Fibroblast of peridontal ligament (primary cell): ENCODE measurements around the gene RPUSD1.
"Not testable (repeated sequence)": the region's sequence is repeated elsewhere in the genome, so short reads cannot be mapped to it uniquely, and the experiment has no call there.

Source experiments
- DNase-seq: peaks from one replicate; pipeline ENCODE4 v3.0.0-alpha.2; 2010; ENCODE audit errors: extremely low read depth

Gene RPUSD1

GRCh38 chr16:783404-784161, 4.6 kb downstream of the RPUSD1 start:
- no peak for DNase-seq

GRCh38 chr16:782766-783403, 5.3 kb downstream of the RPUSD1 start:
- no peak for DNase-seq

DNA sequence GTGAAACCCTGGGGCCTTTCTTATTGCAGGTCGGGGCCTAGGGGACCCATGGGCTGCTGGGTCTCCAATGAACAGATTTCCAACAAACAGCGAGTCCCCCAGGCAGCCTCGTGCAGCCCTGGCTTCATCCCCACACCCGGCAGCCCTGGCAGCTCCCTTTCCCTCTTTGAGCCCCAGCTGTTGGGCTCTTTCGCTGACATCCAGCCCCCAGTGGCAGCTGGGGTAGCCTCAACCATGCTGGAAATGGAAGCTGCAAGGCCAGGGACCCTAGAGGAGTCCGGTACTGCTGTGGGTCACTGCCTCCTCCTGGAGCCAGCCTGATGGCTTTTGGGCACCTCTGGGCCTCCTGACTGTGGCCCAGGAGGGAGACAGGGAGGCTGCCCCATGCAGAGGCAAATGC, 5.9 kb downstream of the RPUSD1 start:
- DNase-seq: no peak

- DNase-seq: no peak
Observed at GRCh38 chr16:781346-782010, 6.7 kb downstream of the RPUSD1 start.

GRCh38 chr16:780296-780695, 7.9 kb downstream of the RPUSD1 start:
- no peak for DNase-seq

GRCh38 chr16:779561-779960, 8.6 kb downstream of the RPUSD1 start:
- no peak for DNase-seq

DNA sequence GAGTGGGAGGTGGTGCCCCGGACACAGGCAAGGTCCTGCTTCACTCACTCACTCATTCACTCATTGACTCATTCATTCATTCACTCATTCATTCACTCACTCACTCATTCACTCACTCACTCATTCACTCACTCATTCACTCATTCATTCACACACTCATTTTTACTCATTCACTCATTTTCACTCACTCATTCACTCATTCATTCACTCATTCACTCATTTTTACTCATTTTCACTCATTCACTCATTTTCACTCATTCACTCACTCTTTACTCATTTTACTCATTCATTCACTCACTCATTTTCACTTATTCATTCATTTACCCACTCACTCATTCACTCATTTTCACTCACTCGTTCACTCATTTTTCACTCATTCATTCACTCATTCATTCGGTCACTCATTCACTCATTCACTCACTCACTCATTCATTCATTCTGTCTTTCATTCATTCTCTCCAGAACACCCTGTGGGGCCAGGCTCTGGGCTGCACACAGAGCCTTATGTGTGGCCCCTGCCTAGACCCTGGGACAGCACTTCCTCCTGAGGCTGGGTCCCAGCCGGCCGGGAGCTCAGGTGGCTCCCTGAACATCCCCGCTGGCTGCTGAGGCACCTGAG, 9.2 kb downstream of the RPUSD1 start:
- DNase-seq: no peak

DNA sequence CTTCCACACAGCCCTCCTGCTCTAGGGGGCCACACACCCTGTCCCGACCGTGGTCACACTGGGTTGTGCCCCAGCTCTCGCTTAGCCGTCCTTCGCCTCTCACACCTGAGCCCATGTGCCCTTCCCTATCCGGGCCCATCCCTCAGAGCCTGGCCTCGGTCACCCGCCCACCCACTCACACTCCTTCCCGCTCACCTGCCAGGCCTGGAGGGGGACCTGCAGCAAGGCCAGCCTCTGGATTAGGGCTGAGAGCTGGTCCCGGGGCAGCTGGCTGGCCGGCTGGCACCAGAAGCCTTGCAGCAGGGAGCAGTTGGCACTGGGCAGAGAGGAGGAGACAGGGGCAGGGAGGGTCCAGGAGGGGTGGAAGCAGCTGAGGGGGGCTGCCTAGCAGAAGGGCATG, 9.7 kb downstream of the RPUSD1 start:
- DNase-seq: no peak

GRCh38 chr16:777826-778225, 10.4 kb downstream of the RPUSD1 start:
- no peak for DNase-seq

DNA sequence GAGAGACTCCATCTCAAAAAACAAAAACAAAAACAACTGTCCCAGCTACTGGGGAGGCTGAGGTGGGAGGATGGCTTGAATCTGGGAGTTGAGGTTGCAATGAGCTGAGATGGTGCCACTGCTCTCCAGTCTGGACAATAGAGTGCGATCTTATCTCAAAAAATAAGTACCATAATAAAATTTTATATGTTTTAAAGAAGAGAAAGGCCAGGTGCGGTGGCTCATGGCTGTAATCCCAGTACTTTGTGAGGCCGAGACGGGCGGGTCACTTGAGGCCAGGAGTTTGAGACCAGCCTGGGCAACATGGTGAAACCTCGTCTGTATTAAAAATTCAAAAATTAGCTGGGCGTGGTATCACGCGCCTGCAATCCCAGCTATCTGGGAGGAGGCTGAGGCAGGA, 11.4 kb downstream of the RPUSD1 start:
- no peak for DNase-seq

GRCh38 chr16:776298-776697, 11.9 kb downstream of the RPUSD1 start:
- DNase-seq: not testable (repeated sequence)

DNA sequence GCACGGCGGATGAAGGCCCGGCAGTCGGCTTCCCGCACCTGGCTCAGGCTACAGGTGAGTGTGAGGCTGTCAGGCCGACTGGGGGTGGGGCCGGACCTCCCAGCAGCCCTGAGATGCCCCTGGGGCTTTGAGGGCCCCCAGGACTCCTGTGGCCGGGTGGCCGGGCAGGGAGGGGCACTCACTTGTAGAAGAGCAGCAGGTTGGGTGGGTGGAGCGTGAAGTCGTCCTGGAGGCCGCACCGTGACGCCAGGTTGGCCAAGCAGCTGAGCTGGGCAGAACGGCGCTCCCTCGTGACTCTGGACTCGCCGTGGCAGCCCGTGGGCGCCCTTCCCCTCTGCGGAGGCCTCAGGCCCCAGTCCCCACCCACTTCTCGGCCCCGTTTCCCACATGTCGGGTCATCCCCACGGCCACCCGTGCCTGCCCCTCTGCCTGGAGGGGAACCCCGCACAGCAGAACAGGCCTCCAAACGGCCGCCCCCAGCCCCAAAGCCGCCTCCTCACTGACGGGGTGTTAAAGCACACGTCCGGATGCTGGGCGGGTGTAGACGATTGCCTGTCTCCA, 12.9 kb downstream of the RPUSD1 start:
- DNase-seq: no peak

- DNase-seq: no peak
Observed at GRCh38 chr16:774086-775001, 13.8 kb downstream of the RPUSD1 start.

DNA sequence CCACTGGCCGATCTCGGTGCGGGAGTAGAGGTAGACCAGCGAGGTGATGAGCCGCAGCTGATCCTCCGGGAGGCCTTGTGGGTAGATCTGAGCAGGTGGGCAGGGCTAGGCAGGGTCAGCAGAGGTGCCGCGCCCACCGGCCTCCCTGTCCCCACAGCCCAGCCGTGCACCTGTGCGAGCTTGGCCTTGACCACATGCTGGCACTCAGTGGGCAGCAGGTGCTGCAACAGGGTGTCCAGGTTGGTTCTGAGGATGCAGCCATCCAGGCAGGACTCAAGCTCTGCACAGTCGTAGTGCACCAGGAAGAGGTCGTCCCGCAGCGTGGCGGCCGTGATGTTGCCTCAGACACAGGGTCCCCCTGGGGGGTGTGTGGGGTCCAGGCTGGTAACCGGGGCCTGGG, 15.2 kb downstream of the RPUSD1 start:
- no peak for DNase-seq

GRCh38 chr16:770411-770810, 17.8 kb downstream of the RPUSD1 start:
- DNase-seq: no peak

DNA sequence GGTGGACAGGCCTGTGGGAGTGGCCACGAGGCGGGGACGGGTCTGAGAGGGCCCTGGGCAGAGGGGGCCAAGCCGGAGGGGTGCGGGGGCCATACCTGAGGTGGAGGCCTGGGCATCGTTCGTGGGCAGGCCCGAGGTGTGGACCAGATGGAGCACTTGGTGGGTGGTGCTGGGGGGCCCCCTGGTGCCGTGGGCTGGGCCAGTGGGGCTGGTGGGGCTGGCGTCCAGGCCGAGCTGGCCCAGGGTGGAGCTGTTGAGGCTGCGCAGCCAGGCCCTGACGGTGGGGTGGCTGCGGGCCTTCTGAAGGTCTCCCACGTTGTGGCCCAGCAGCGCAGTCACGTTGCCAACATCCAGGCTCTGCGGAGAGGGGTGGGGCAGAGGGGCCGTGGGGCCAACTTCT, 18.2 kb downstream of the RPUSD1 start:
- no peak for DNase-seq

GRCh38 chr16:769184-769784, 18.9 kb downstream of the RPUSD1 start:
- DNase-seq: no peak

- no peak for DNase-seq
Observed at GRCh38 chr16:768428-768827, 19.8 kb downstream of the RPUSD1 start.

DNA sequence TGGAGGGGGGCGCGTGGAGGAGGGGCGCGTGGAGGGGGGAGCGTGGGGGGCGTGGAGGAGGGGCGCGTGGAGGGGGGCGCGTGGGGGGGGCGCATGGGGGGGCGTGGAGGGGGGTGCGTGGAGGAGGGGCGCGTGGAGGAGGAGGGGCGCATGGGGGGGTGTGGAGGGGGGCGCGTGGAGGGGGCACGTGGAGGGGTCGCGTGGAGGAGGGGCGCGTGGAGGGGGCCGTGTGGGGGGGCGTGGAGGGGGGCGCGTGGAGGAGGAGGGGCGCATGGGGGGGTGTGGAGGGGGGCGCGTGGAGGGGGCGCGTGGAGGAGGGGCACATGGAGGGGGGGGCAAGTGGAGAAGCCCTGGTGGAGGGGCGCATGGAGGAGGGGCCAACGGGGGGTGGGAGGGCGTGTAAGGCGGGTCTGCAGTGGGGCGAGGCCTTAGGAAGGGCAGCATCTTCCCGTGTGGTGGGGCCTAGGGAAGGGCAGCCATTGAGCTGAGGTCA, 20.4 kb downstream of the RPUSD1 start:
- DNase-seq: no peak

GRCh38 chr16:766820-767640, 21.2 kb downstream of the RPUSD1 start:
- no peak for DNase-seq
